DND-41 (cell line): Measurements from ENCODE around the gene SNX1.

Experiments used
- ATAC-seq: fragments of 200-7000 bp; cut with Tn5 transposase; 3 replicates; pipeline ENCODE4 v1.9.1; 2021; ENCODE audit warnings: low read depth; ENCODE audit not compliant: insufficient read depth
- DNase-seq: peaks from one replicate; pipeline ENCODE4 v3.0.0-alpha.2; 2020
- H2AFZ ChIP-seq: 2 replicates; pipeline ENCODE4 v1.6.0; 2012; ENCODE audit warnings: low read depth, low read length
- H3K27ac ChIP-seq: 2 replicates; pipeline ENCODE4 v1.5.1; 2012; ENCODE audit warnings: low read length, inconsistent platforms
- H3K27me3 ChIP-seq: fragments of 200-600 bp; sonication (generic); 2 replicates; pipeline ENCODE4 v1.6.0; 2012; ENCODE audit warnings: low read length, mild to moderate bottlenecking, inconsistent platforms; ENCODE audit not compliant: insufficient read depth, poor library complexity
- H3K36me3 ChIP-seq: 2 replicates; pipeline ENCODE4 v1.5.1; 2012; ENCODE audit warnings: low read length, inconsistent platforms; ENCODE audit not compliant: insufficient read depth
- H3K4me1 ChIP-seq: 2 replicates; pipeline ENCODE4 v1.5.1; 2012; ENCODE audit warnings: mild to moderate bottlenecking, low read length; ENCODE audit not compliant: insufficient read depth
- H3K4me2 ChIP-seq: 2 replicates; pipeline ENCODE4 v1.6.0; 2012; ENCODE audit warnings: mild to moderate bottlenecking, moderate library complexity, low read length, inconsistent platforms; ENCODE audit not compliant: insufficient read depth
- H3K4me3 ChIP-seq, 2 experiments: fragments of 200-600 bp in 1 of 2; shearing (Covaris generic) in 1 of 2; 2 replicates each; pipeline ENCODE4 v1.5.1; 2012 to 2016; ENCODE audit warnings: inconsistent platforms in 2 of 2, low read length in 2 of 2, mild to moderate bottlenecking in 2 of 2, low read depth in 1 of 2, moderate library complexity in 1 of 2
- H3K79me2 ChIP-seq: 2 replicates; pipeline ENCODE4 v1.6.0; 2012; ENCODE audit warnings: low read length, inconsistent platforms; ENCODE audit not compliant: insufficient read depth
- H3K9ac ChIP-seq: 2 replicates; pipeline ENCODE4 v1.6.0; 2012; ENCODE audit warnings: low read depth, mild to moderate bottlenecking, inconsistent platforms, low read length, moderate library complexity
- H3K9me3 ChIP-seq: 2 replicates; pipeline ENCODE4 v1.5.1; 2012; ENCODE audit warnings: low read length, moderate library complexity, mild to moderate bottlenecking, inconsistent platforms; ENCODE audit not compliant: insufficient read depth, severe bottlenecking
- H4K20me1 ChIP-seq: 2 replicates; pipeline ENCODE4 v1.6.0; 2012; ENCODE audit warnings: low read length; ENCODE audit not compliant: insufficient read depth
- CTCF ChIP-seq: IDR thresholded peaks from 2 replicates; pipeline ENCODE4 v1.5.1; 2012; ENCODE audit warnings: borderline replicate concordance, low read length, moderate library complexity, mild to moderate bottlenecking; ENCODE audit not compliant: poor library complexity, severe bottlenecking; ENCODE audit errors: extremely low read depth
- EZH2 ChIP-seq: IDR thresholded peaks from 3 replicates; pipeline ENCODE4 v1.6.1; 2012; ENCODE audit warnings: borderline replicate concordance, low read depth, mild to moderate bottlenecking, moderate library complexity, low read length, inconsistent platforms; ENCODE audit not compliant: severe bottlenecking

The SNX1 gene

GRCh38 chr15:64146885-64147681 lies 51.3 kb downstream of the SNX1 start:
- no peak for TF ChIP-seq CTCF
- no peak for TF ChIP-seq EZH2
- Histone ChIP-seq H3K36me3 (peaks cover 14% of the 10 kb centered on the region), H3K9me3 (no peaks in the 10 kb centered on the region), H3K27ac (no peak overlapping the region), H4K20me1 (no peaks in the 10 kb centered on the region; the same call in 1 of the 2 replicates), H3K79me2 (no peaks in the 10 kb centered on the region), H3K4me3 (no peak overlapping the region), H3K4me2 (no peak overlapping the region), H3K27me3 (no peaks in the 10 kb centered on the region), H3K9ac (no peak overlapping the region), H2AFZ (no peak overlapping the region), H3K4me1 (no peaks in the 10 kb centered on the region)
- ATAC-seq (no peak), DNase-seq (no peak)

- no peak for DNase-seq
- no peak for ATAC-seq
- Histone ChIP-seq H3K79me2 (no peaks in the 10 kb centered on the region), H3K27me3 (no peaks in the 10 kb centered on the region), H3K4me1 (peaks cover 4% of the 10 kb centered on the region), H3K36me3 (peaks cover 10% of the 10 kb centered on the region), H3K9ac (no peak overlapping the region), H4K20me1 (no peaks in the 10 kb centered on the region; the same call in 1 of the 2 replicates), H2AFZ (no peak overlapping the region), H3K4me3 (no peak overlapping the region), H3K9me3 (no peaks in the 10 kb centered on the region), H3K4me2 (no peak overlapping the region), H3K27ac (no peak overlapping the region)
- TF ChIP-seq CTCF (no peak), EZH2 (no peak)
Measured at GRCh38 chr15:64148168-64148567, 52.4 kb downstream of the SNX1 start.

- H3K9me3 ChIP-seq = no peaks in the 10 kb centered on the region
- no peak for ATAC-seq
Measured at GRCh38 chr15:64148581-64148980, 52.8 kb downstream of the SNX1 start.

More at GRCh38 chr15:64148581-64148980, 52.8 kb downstream of the SNX1 start:
- Histone ChIP-seq H3K36me3 (peaks cover 6% of the 10 kb centered on the region), H3K4me3 (no peak overlapping the region), H3K4me2 (no peak overlapping the region), H3K79me2 (no peaks in the 10 kb centered on the region), H3K27ac (no peak overlapping the region), H3K27me3 (no peaks in the 10 kb centered on the region), H3K9ac (no peak overlapping the region), H2AFZ (no peak overlapping the region), H4K20me1 (no peaks in the 10 kb centered on the region; the same call in 1 of the 2 replicates), H3K4me1 (peaks cover 8% of the 10 kb centered on the region)
- no peak for TF ChIP-seq CTCF
- no peak for TF ChIP-seq EZH2
- no peak for DNase-seq
